ENCODE measurements around the gene CDK9.

DNA sequence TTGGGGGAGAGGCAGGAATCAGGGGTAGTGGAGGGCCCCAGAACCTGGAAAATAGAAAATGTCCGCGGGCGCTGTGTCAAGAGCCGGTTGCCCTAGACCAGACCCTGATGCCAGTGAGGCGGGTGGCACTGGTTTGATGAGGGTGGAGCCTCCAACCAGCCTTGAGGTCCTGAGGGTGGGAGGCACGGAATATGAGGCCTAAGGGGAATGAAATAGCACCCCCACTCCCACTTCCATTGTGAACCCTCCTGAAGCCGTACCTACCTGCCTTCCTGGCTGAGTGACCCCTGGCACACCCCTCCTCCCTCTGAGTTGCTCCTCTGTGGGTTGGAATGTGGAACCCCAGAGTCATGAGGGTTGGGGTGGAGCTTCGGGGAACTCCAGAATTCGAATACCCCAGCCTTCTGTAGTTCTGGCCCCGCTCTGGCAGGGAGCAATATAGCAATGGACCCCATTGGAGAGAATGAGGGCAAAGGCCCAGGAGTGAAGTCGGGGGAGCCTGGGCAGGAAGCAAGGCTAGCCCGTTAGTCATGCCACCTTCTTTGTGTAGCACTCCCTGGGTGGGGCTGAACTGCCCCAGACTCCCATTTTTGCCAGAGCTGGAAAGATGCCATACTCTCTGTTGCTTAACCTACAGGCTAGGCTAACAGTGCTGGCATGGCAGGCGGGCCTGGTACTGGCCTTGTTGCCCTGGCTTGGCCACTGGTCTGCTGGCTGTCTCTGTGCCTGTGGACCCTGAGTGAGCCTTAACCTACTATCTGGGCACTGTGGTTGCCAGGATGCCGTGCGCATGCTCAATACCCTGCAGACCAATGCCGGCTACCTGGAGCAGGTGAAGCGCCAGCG is 17.9 kb downstream of the CDK9 start:
- TF ChIP-seq, protein P1, sequence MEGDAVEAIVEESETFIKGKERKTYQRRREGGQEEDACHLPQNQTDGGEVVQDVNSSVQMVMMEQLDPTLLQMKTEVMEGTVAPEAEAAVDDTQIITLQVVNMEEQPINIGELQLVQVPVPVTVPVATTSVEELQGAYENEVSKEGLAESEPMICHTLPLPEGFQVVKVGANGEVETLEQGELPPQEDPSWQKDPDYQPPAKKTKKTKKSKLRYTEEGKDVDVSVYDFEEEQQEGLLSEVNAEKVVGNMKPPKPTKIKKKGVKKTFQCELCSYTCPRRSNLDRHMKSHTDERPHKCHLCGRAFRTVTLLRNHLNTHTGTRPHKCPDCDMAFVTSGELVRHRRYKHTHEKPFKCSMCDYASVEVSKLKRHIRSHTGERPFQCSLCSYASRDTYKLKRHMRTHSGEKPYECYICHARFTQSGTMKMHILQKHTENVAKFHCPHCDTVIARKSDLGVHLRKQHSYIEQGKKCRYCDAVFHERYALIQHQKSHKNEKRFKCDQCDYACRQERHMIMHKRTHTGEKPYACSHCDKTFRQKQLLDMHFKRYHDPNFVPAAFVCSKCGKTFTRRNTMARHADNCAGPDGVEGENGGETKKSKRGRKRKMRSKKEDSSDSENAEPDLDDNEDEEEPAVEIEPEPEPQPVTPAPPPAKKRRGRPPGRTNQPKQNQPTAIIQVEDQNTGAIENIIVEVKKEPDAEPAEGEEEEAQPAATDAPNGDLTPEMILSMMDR (IDR thresholded peaks at IDR 0.05; ENCODE audit: low read depth, low read length) = no peak
- TF ChIP-seq EZH2phosphoT487 (IDR thresholded peaks at IDR 0.05; ENCODE audit: low read depth) = no peak
